ENCODE results near the gene CD55. TPM values are rescaled to one million over a fixed set of nuclear protein-coding genes. Genes with fewer than 3 reads are reported as not detected.

Gene CD55
- total RNA-seq, 1 donor: 9.0 TPM

DNA sequence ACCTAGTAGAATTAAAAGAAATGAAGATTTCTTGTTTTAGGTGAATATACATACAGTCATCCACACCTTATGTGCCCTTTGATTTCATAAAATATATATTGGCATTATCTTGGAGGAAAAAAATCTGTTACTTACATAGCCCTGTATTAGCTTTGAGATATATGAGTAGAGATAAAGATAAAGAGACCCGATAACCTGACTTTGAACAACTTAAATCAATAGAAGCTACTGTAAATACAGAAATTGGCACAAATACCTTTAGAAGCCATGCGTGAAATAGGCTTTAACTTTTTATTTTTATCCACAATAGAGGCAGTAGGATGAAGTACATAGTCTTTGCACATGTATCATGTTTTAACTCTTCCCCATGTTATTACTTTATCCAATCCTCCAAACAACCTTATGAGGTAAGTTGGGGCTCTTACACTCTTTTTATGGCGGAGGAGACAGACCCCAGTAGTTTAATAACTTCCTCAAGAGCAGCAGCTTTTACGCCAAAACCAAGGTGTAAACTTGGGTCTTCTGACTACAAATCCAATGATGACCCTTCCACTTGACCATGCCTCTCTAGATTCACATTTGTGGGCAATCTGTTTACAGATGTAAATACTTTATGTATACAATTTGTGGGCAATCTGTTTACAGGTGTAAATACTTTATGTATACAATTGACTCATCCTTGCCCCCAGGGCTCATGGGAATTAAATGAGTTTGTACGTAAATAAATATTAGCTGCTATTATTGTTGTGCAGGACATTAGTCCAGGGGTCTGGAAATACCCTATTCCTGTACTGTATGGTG, 2.1 kb downstream of the CD55 start:
- no peak overlapping the region for H3K27ac ChIP-seq (ENCODE audit: low read depth, low read length)
- no peaks in the 10 kb centered on the region for H3K27me3 ChIP-seq (ENCODE audit: insufficient read depth, low read length)
- no peaks in the 10 kb centered on the region for H4K20me1 ChIP-seq (ENCODE audit: insufficient read depth, low read length)
- no peaks in the 10 kb centered on the region for H3K9me3 ChIP-seq (ENCODE audit: low read depth, low read length)
- H3K4me3 ChIP-seq (ENCODE audit: insufficient read depth, low read length): no peak overlapping the region
- DNase-seq (ENCODE audit: insufficient read length, low spot score, missing footprints): no peak
- H3K4me2 ChIP-seq (ENCODE audit: insufficient read depth, low read length): no peak overlapping the region
- TF ChIP-seq, protein P1, sequence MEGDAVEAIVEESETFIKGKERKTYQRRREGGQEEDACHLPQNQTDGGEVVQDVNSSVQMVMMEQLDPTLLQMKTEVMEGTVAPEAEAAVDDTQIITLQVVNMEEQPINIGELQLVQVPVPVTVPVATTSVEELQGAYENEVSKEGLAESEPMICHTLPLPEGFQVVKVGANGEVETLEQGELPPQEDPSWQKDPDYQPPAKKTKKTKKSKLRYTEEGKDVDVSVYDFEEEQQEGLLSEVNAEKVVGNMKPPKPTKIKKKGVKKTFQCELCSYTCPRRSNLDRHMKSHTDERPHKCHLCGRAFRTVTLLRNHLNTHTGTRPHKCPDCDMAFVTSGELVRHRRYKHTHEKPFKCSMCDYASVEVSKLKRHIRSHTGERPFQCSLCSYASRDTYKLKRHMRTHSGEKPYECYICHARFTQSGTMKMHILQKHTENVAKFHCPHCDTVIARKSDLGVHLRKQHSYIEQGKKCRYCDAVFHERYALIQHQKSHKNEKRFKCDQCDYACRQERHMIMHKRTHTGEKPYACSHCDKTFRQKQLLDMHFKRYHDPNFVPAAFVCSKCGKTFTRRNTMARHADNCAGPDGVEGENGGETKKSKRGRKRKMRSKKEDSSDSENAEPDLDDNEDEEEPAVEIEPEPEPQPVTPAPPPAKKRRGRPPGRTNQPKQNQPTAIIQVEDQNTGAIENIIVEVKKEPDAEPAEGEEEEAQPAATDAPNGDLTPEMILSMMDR (IDR thresholded peaks at IDR 0.05; ENCODE audit: extremely low read depth, low read depth, low read length): no peak
- no peaks in the 10 kb centered on the region for H3K79me2 ChIP-seq (ENCODE audit: insufficient read depth, low read length)
- peaks cover 15% of the 10 kb centered on the region for H3K4me1 ChIP-seq (ENCODE audit: insufficient read depth, low read length)
- peaks cover 4% of the 10 kb centered on the region for H3K36me3 ChIP-seq (ENCODE audit: insufficient read depth, low read length)
- no peak overlapping the region for H2AFZ ChIP-seq (ENCODE audit: low read length)

DNA sequence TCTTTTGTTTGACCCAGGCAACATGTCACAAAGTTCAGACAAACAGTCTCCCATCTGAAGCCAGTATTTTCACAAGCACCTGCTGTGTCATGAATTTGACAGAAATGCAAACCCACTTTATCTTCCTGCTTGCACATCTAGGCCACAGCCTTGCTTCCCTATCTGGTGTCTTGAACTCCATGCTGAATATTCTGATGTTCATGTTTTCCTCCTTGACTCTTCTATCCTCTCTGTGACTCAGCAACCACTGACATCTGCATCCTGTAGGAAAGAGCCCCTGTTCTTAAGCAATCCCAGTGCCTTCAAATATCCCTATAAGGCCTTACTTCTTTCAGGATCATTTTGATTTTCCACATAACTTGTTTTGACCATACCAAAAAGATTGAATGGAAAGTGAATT, 6.5 kb downstream of the CD55 start:
- Histone ChIP-seq H3K4me1 (ENCODE audit: insufficient read depth, low read length) (peaks cover 5% of the 10 kb centered on the region), H3K4me3 (ENCODE audit: insufficient read depth, low read length) (no peak overlapping the region), H3K4me2 (ENCODE audit: insufficient read depth, low read length) (no peak overlapping the region), H3K79me2 (ENCODE audit: insufficient read depth, low read length) (no peaks in the 10 kb centered on the region), H3K36me3 (ENCODE audit: insufficient read depth, low read length) (peaks cover 4% of the 10 kb centered on the region), H4K20me1 (ENCODE audit: insufficient read depth, low read length) (no peaks in the 10 kb centered on the region), H2AFZ (ENCODE audit: low read length) (no peak overlapping the region), H3K27me3 (ENCODE audit: insufficient read depth, low read length) (no peaks in the 10 kb centered on the region), H3K9me3 (ENCODE audit: low read depth, low read length) (no peaks in the 10 kb centered on the region), H3K27ac (ENCODE audit: low read depth, low read length) (no peak overlapping the region)
- TF ChIP-seq, protein P1 (IDR thresholded peaks at IDR 0.05; ENCODE audit: extremely low read depth, low read depth, low read length): no peak
- DNase-seq (ENCODE audit: insufficient read length, low spot score, missing footprints): no peak

DNA sequence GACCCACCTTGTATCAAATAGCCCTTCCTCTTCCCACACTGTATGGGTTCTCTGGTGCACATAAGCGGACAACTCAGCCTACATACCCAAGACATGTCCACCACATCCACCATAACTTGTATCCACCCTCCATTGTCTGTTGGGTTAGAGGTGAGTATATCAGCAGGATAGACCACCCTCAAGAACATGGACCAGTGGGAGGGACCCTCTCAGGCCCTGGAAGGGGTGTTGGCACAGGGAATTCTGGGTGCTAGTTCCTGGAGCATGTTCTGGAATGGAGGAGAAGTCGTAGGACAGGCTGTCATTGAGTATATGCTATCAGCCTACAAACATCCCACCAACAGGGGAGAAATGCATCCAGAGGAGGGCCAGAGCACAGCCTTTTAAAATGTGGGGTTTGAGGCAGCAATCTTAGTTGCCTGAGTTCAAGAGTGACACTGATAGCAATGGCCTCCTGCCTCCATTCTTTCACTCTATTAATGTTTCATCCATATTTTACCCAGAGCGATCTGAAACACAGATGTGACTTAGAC, 7.5 kb downstream of the CD55 start:
- Histone ChIP-seq H3K4me3 (ENCODE audit: insufficient read depth, low read length) (no peak overlapping the region), H3K4me2 (ENCODE audit: insufficient read depth, low read length) (no peak overlapping the region), H4K20me1 (ENCODE audit: insufficient read depth, low read length) (no peaks in the 10 kb centered on the region), H3K36me3 (ENCODE audit: insufficient read depth, low read length) (peaks cover 4% of the 10 kb centered on the region), H3K9me3 (ENCODE audit: low read depth, low read length) (no peaks in the 10 kb centered on the region), H3K27ac (ENCODE audit: low read depth, low read length) (no peak overlapping the region), H3K4me1 (ENCODE audit: insufficient read depth, low read length) (peaks cover 5% of the 10 kb centered on the region), H3K27me3 (ENCODE audit: insufficient read depth, low read length) (no peaks in the 10 kb centered on the region), H2AFZ (ENCODE audit: low read length) (no peak overlapping the region), H3K79me2 (ENCODE audit: insufficient read depth, low read length) (no peaks in the 10 kb centered on the region)
- DNase-seq (ENCODE audit: insufficient read length, low spot score, missing footprints): no peak
- TF ChIP-seq, protein P1 (IDR thresholded peaks at IDR 0.05; ENCODE audit: extremely low read depth, low read depth, low read length): no peak

DNA sequence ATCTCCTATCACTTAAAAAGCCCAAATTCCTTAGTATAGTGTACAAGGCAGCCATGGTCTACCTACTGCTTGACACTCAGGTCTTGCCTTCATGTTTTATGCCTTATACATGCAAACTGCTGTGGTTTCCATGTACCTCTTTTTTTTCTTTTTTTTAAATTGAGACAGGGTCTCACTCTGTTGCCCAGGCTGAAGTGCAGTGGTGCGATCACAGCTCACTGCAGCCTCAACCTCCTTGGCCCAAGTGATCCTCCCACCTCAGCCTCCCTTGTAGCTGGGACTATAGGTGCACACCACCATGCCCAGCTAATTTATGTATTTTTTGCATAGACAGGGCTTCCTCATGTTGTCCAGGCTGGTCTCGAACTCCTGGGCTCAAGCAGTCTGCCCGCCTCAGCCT, 8.0 kb downstream of the CD55 start:
- TF ChIP-seq, protein P1 (IDR thresholded peaks at IDR 0.05; ENCODE audit: extremely low read depth, low read depth, low read length): no peak
- H3K4me1 ChIP-seq (ENCODE audit: insufficient read depth, low read length): peaks cover 5% of the 10 kb centered on the region
- no peak overlapping the region for H2AFZ ChIP-seq (ENCODE audit: low read length)
- no peaks in the 10 kb centered on the region for H3K9me3 ChIP-seq (ENCODE audit: low read depth, low read length)
- H3K27ac ChIP-seq (ENCODE audit: low read depth, low read length): no peak overlapping the region
- no peak overlapping the region for H3K4me2 ChIP-seq (ENCODE audit: insufficient read depth, low read length)
- H3K36me3 ChIP-seq (ENCODE audit: insufficient read depth, low read length): peaks cover 4% of the 10 kb centered on the region
- H4K20me1 ChIP-seq (ENCODE audit: insufficient read depth, low read length): no peaks in the 10 kb centered on the region
- no peak overlapping the region for H3K4me3 ChIP-seq (ENCODE audit: insufficient read depth, low read length)
- H3K27me3 ChIP-seq (ENCODE audit: insufficient read depth, low read length): no peaks in the 10 kb centered on the region
- DNase-seq (ENCODE audit: insufficient read length, low spot score, missing footprints): no peak
- no peaks in the 10 kb centered on the region for H3K79me2 ChIP-seq (ENCODE audit: insufficient read depth, low read length)

Measured in osteoblast (primary cell).